Endothelial cell of umbilical vein (primary cell): Measurements from ENCODE around the gene TMEM128. TPM values are rescaled to one million over a fixed set of nuclear protein-coding genes. Genes with fewer than 3 reads are reported as not detected.

Experiments
- BruUV-seq: library from RNA; stranded (reverse); fragments of 400-500 nt; replicated peaks from 2 replicates; lab custom pipeline; 2021; lab: Mats Ljungman, UMichigan
- CTCF ChIA-PET: fragments of 300-600, 350-600 bp; sonication (Branson Sonifier 250); formaldehyde crosslinking; loops from one replicate; lab custom pipeline; 2021; ENCODE audit warnings: antibody characterized with exemption, inconsistent platforms; lab: Charles Lee
- POLR2A ChIA-PET: fragments of 300-600, 350-600 bp; sonication (Branson Sonifier 250); formaldehyde crosslinking; loops from one replicate; lab custom pipeline; 2021; ENCODE audit warnings: antibody characterized with exemption, inconsistent platforms; lab: Charles Lee
- DNase-seq: peaks from one replicate; pipeline ENCODE4 v3.0.0-alpha.2; 2011; ENCODE audit warnings: low read depth, low spot score
- FAIRE-seq: peaks from 2 replicates; lab custom pipeline; 2011; peaks lifted over from hg19 to GRCh38; lab: Jason Lieb, UNC
- H2AFZ ChIP-seq: 2 replicates; pipeline ENCODE4 v1.6.0; 2012; ENCODE audit warnings: low read depth, low read length, control low read depth, inconsistent platforms
- H3K27ac ChIP-seq: 2 replicates; pipeline ENCODE4 v1.5.1; 2011; ENCODE audit warnings: low read depth, mild to moderate bottlenecking, control low read depth, low read length, moderate library complexity; ENCODE audit not compliant: insufficient read depth
- H3K27me3 ChIP-seq, 2 experiments: 2 replicates each; pipeline versions ENCODE4 v1.6.0 to v1.6.1; 2011; ENCODE audit warnings: low read length in 2 of 2, mixed read lengths in 1 of 2; ENCODE audit not compliant: control insufficient read depth in 2 of 2, insufficient read depth in 2 of 2
- H3K36me3 ChIP-seq, 2 experiments: 2 replicates in 1 of 2; 3 replicates in 1 of 2; pipeline ENCODE4 v1.5.1; 2011; ENCODE audit warnings: low read length in 2 of 2, mild to moderate bottlenecking in 1 of 2, moderate library complexity in 1 of 2; ENCODE audit not compliant: control insufficient read depth in 2 of 2, insufficient read depth in 2 of 2; ENCODE audit errors: extremely low read depth in 1 of 2
- H3K4me1 ChIP-seq: 3 replicates; pipeline ENCODE4 v1.5.1; 2011; ENCODE audit warnings: mild to moderate bottlenecking, low read length; ENCODE audit not compliant: control insufficient read depth, insufficient read depth; ENCODE audit errors: extremely low read depth
- H3K4me2 ChIP-seq: 2 replicates; pipeline ENCODE4 v1.6.1; 2011; ENCODE audit warnings: low read length, control low read depth, mixed read lengths; ENCODE audit not compliant: insufficient read depth
- H3K4me3 ChIP-seq, 3 experiments: fragments of 200-600 bp in 1 of 3; sonication (generic), shearing (Covaris generic) in 1 of 3; replicated peaks in 1 of 3; 2 replicates each; pipeline ENCODE4 v1.5.1; 2011 to 2016; ENCODE audit warnings: control low read depth in 3 of 3, low read length in 3 of 3, mild to moderate bottlenecking in 2 of 3, inconsistent platforms in 1 of 3, low read depth in 1 of 3, moderate library complexity in 1 of 3; ENCODE audit not compliant: insufficient read depth in 1 of 3
- H3K79me2 ChIP-seq: 2 replicates; pipeline ENCODE4 v1.6.0; 2012; ENCODE audit warnings: low read length, inconsistent platforms; ENCODE audit not compliant: control insufficient read depth, insufficient read depth
- H3K9ac ChIP-seq: replicated peaks from 2 replicates; pipeline ENCODE3; 2011; ENCODE audit warnings: low read length, control low read depth; ENCODE audit not compliant: insufficient read depth; ENCODE audit errors: extremely low read depth
- H3K9me1 ChIP-seq: replicated peaks from 3 replicates; pipeline ENCODE4 v1.6.0; 2011; ENCODE audit warnings: mild to moderate bottlenecking, low read length; ENCODE audit not compliant: control insufficient read depth, insufficient read depth; ENCODE audit errors: extremely low read depth
- H3K9me3 ChIP-seq: replicated peaks from 2 replicates; pipeline ENCODE4 v1.5.1; 2012; ENCODE audit warnings: low read length, inconsistent platforms; ENCODE audit not compliant: control insufficient read depth, insufficient read depth
- H4K20me1 ChIP-seq: replicated peaks from 2 replicates; pipeline ENCODE3; 2011; ENCODE audit warnings: mild to moderate bottlenecking, low read length; ENCODE audit not compliant: control insufficient read depth, insufficient read depth; ENCODE audit errors: extremely low read depth
- EZH2 ChIP-seq: IDR thresholded peaks from 2 replicates; pipeline ENCODE4 v1.6.1; 2012; ENCODE audit warnings: borderline replicate concordance, low read depth, mild to moderate bottlenecking, moderate library complexity, low read length, inconsistent platforms; ENCODE audit not compliant: severe bottlenecking
- FOS ChIP-seq: IDR thresholded peaks from 2 replicates; pipeline ENCODE4 v1.6.1; 2011; ENCODE audit warnings: mild to moderate bottlenecking, low read length, moderate library complexity, borderline replicate concordance; ENCODE audit not compliant: insufficient read depth
- GATA2 ChIP-seq: IDR thresholded peaks from 2 replicates; pipeline ENCODE4 v1.7.0; 2011; ENCODE audit warnings: low read depth, mild to moderate bottlenecking, moderate library complexity, mixed read lengths, low read length; ENCODE audit not compliant: insufficient read length, insufficient read depth
- JUN ChIP-seq: IDR thresholded peaks from 2 replicates; pipeline ENCODE4 v1.6.1; 2011; ENCODE audit warnings: borderline replicate concordance, low read depth; ENCODE audit not compliant: insufficient read length, insufficient read depth
- MAX ChIP-seq: IDR thresholded peaks from 2 replicates; pipeline ENCODE4 v1.6.1; 2011; ENCODE audit not compliant: insufficient read depth, insufficient read length
- MYC ChIP-seq: IDR thresholded peaks from one replicate; pipeline ENCODE4 v1.6.1; 2011; ENCODE audit warnings: mild to moderate bottlenecking, low read depth, low read length
- POLR2A ChIP-seq: IDR thresholded peaks from 2 replicates; pipeline ENCODE4 v1.6.1; 2012; ENCODE audit warnings: low read depth, mild to moderate bottlenecking, control low read depth, low read length
- POLR2AphosphoS5 ChIP-seq: IDR thresholded peaks from 2 replicates; pipeline ENCODE4 v1.6.1; 2012; ENCODE audit warnings: low read depth, mild to moderate bottlenecking, control low read depth, low read length, moderate library complexity; ENCODE audit not compliant: insufficient read depth
- dilution Hi-C: fragments of 300-500 bp; cut with MboI; formaldehyde crosslinking; loops from one replicate; pipeline ENCODE4 v1.15.0; 2019; ENCODE audit warnings: low sequenced_read_pairs; ENCODE audit not compliant: extremely low pct_ligation_motif_present
- intact Hi-C: fragments of 100-400 bp; cut with micrococcal nuclease; formaldehyde crosslinking; loops from one replicate; pipeline ENCODE4 v1.10.0; 2022
- polyA plus RNA-seq, 4 experiments: library from polyadenylated mRNA; depleted of rRNA in 3 of 4; stranded (reverse) in 3 of 4; unstranded in 1 of 4; fragments of >200 nt; gene quantifications; 2 replicates each; pipeline versions ENCODE4 v1.2.1 to v1.2.3, GENCODE V29; 2011 to 2012; ENCODE audit warnings: missing spikeins in 1 of 4
- total RNA-seq: library from RNA; stranded (reverse); gene quantifications from 2 replicates; pipeline ENCODE4 v1.2.3, GENCODE V29; 2021
- TF ChIP-seq, protein P1 (sequence below), 2 donors: IDR thresholded peaks; 1 replicate in 1 of 2; 2 replicates in 1 of 2; pipeline ENCODE4 v1.5.1; 2011; ENCODE audit warnings: low read length in 2 of 2, mild to moderate bottlenecking in 2 of 2, moderate library complexity in 2 of 2, control low read depth in 1 of 2, inconsistent platforms in 1 of 2, low read depth in 1 of 2; ENCODE audit not compliant: insufficient read depth in 1 of 2; ENCODE audit errors: extremely low read depth in 1 of 2

The TMEM128 gene
- total and polyA plus RNA-seq, 2 donors (not counting 3 experiments of a cell fraction or from before 2014, with no cell fraction given): 11.5 to 23.8 TPM

DNA sequence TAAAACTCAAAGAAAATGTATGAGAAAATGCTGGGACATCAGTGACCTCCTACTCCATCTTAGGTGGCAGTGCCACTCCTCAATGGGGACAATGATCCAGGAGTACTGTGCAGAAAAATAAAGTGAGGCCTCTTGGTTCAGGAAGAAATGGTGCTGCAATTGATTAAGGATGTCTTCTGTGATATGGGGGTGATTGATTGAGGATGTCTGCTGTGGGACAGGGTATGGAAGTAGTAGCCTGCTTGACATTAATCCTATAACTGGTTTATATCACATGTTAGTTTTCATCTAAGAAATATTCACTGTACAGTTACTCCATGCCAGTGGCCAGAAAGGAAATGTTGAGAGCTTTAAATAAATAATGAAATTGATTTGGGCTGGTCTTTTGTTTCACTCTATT, 41.8 kb downstream of the TMEM128 start:
- no peak for FAIRE-seq
- intact Hi-C loops (no loop called here), dilution Hi-C loops (no loop called here)
- no TSS peak for BruUV-seq
- ChIA-PET POLR2A (no interaction called here), CTCF (interaction anchor here (1.0 kb wide), 1 partner anchor 23 kb away, joined by 3 read pairs; no protein-coding TSS in a partner anchor)
- H3K9me3 ChIP-seq: no peaks in the 10 kb centered on the region
- H3K4me3 ChIP-seq: no peak overlapping the region
- no peak for DNase-seq
- H4K20me1 ChIP-seq: no peaks in the 10 kb centered on the region
- H2AFZ ChIP-seq: no peak overlapping the region
- no peaks in the 10 kb centered on the region for H3K36me3 ChIP-seq
- no peak overlapping the region for H3K27ac ChIP-seq
- H3K27me3 ChIP-seq: no peaks in the 10 kb centered on the region
- H3K4me1 ChIP-seq: no peaks in the 10 kb centered on the region
- no peak overlapping the region for H3K4me2 ChIP-seq
- no peaks in the 10 kb centered on the region for H3K9me1 ChIP-seq
- H3K9ac ChIP-seq: no peak overlapping the region
- TF ChIP-seq POLR2A: no peak
- TF ChIP-seq, protein P1, sequence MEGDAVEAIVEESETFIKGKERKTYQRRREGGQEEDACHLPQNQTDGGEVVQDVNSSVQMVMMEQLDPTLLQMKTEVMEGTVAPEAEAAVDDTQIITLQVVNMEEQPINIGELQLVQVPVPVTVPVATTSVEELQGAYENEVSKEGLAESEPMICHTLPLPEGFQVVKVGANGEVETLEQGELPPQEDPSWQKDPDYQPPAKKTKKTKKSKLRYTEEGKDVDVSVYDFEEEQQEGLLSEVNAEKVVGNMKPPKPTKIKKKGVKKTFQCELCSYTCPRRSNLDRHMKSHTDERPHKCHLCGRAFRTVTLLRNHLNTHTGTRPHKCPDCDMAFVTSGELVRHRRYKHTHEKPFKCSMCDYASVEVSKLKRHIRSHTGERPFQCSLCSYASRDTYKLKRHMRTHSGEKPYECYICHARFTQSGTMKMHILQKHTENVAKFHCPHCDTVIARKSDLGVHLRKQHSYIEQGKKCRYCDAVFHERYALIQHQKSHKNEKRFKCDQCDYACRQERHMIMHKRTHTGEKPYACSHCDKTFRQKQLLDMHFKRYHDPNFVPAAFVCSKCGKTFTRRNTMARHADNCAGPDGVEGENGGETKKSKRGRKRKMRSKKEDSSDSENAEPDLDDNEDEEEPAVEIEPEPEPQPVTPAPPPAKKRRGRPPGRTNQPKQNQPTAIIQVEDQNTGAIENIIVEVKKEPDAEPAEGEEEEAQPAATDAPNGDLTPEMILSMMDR (IDR thresholded peaks at IDR 0.05; ENCODE audit: extremely low read depth in 1 of 2, insufficient read depth in 1 of 2, low read depth in 1 of 2, low read length in 2 of 2): no peak
- TF ChIP-seq GATA2: no peak
- no peak for TF ChIP-seq POLR2AphosphoS5
- TF ChIP-seq MAX: no peak
- TF ChIP-seq EZH2: no peak
- TF ChIP-seq FOS: no peak
- TF ChIP-seq JUN: no peak
- no peak for TF ChIP-seq MYC
- H3K79me2 ChIP-seq: no peaks in the 10 kb centered on the region
